C4-2B (cell line): ENCODE measurements around the gene ANKRD53.

ENCODE experiments used
- H3K27ac ChIP-seq: fragments of 450-650 bp; 2 replicates; pipeline ENCODE4 v1.5.1; 2017
- ZFX ChIP-seq: fragments of 450-650 bp; IDR thresholded peaks from 2 replicates; pipeline ENCODE4 v1.6.1; 2017
- TF ChIP-seq, protein P1 (sequence below): fragments of 450-650 bp; conservative IDR thresholded peaks from 2 replicates; pipeline ENCODE4 v1.5.1; 2017; ENCODE audit warnings: mild to moderate bottlenecking

ANKRD53 gene

DNA sequence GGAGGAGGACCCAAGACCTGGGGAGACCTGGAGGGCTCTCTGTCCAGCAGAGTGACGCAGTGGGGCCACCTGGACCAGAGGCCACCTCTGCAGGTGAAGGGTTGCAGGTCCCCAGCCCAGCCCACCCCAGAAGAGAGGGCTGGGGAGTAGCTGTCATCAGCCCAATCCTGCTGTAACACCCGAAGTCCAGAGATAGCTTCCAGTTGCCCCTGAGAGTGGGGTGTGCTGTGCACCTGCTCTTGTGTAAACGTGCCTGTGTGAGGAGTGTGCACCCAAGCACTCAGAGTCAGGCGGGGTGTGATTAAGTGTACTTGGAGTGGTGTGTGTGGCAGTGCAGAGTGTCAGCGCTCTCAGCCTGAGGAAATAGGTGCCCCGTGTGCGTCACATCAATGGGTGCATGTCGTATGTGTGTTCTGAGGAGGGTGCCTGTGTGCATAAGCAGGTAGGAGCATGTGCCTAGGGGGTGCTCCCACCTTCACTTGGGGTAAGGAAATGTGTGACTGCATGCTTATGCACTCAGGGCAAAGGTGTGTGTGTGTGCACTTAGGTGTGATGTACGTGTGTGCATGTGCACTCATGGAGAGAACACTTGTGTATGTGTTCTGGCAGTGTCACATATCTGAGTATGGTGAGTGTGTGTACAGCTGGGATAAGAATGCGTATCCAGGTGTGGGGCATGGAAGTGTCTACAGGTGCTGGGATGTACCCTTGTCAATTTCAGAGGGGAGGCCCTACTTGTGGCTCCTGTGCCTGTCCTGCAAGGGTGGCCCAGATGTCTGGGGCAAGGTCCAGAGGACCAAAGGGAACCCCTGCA is 42.1 kb upstream of the ANKRD53 start:
- TF ChIP-seq ZFX, result no peak
- TF ChIP-seq, protein P1, sequence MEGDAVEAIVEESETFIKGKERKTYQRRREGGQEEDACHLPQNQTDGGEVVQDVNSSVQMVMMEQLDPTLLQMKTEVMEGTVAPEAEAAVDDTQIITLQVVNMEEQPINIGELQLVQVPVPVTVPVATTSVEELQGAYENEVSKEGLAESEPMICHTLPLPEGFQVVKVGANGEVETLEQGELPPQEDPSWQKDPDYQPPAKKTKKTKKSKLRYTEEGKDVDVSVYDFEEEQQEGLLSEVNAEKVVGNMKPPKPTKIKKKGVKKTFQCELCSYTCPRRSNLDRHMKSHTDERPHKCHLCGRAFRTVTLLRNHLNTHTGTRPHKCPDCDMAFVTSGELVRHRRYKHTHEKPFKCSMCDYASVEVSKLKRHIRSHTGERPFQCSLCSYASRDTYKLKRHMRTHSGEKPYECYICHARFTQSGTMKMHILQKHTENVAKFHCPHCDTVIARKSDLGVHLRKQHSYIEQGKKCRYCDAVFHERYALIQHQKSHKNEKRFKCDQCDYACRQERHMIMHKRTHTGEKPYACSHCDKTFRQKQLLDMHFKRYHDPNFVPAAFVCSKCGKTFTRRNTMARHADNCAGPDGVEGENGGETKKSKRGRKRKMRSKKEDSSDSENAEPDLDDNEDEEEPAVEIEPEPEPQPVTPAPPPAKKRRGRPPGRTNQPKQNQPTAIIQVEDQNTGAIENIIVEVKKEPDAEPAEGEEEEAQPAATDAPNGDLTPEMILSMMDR, result no peak
- H3K27ac ChIP-seq, result no peak overlapping the region

DNA sequence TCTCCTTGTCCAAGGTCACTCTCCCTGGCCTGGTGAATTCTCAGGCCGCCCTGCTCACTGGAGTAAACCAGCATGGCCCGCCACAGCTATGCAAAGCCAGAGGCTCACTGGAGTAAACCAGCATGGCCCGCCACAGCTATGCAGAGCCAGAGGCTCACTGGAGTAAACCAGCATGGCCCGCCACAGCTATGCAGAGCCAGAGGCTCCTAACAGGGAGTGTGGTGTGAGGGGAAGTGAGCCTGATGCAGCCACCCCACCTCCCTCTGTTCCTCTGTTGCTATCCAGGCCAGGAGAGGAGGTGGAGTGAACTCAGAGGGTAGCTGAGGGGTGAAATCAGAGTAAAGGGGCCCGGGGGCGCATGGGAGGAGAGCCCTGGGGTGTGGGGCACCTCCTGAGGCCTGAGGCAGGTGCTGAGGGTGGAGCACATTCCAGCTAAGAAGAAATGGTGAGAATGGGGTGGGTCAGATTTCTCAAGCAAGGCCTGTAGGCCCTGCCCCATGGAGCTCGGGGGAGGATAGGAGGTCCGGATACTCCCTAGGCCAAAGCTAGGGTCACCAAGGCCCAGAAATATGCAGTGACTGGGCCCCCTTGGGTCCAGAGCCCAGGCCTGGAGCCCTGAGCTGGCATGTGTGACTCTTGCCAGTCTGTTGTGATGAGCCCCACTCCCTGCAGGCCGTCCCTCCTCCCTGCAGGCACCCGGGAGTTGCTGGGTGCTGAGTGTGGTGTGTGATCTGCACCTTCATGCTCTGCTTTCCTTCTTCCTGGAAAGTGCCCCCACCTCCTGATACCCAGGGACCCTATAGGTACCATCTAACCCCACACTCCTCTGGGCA is 41.2 kb upstream of the ANKRD53 start:
- TF ChIP-seq, protein P1, result no peak
- no peak for TF ChIP-seq ZFX
- no peak overlapping the region for H3K27ac ChIP-seq

DNA sequence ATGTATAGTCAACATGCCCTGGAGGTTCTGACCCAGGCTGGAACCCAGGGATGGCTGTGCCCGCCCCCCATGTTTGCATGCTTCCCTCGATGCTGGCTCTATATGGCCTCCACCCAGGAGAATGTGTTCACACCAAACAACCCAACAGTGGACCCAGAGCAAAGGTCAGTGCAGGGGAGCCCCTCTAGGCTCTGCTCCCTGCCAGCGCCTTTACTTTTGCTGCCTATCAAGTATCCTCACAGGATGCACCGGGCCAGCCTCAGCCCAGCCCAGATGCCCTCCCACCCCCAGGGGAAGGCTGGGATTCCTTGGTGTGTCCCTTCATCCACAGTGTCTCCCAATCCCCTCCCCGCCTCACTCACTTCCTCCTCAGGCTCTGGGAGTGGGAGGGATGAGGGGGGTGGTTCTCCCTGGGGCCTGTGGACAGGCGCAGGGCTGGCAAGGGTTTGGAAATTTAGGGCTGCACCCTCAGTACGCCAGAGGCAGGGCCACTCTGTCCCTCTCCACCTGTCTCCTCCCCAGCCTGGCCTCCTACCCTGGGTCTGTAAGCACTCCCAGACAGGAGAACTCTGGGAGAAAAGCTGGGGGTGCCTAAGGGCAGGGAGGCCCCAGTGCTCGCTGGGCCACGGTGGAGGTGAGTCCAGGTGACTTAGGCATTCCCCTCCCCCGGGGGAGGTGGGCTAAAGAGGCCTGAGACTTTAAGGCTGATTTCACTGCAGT is 40.4 kb upstream of the ANKRD53 start:
- TF ChIP-seq, protein P1, result no peak
- TF ChIP-seq ZFX, result no peak
- H3K27ac ChIP-seq, result no peak overlapping the region

DNA sequence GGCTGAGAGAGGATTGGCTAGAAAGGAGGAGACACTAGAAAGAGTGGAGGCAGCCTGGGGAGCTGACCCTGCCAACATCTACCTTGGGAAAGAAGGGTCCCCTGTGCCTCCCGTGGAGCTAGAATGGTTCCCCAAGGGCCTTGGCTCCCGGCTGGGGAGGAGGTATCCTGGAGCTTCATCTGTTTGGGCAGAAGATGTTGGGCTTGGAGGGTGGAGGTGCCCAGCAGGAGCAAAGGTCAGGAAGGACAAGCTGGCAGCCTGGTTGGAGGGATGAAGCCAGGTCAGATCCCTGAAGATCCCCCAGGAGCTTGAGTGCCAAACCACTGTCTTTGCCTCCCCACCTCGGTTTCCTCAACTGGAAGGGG is 39.9 kb upstream of the ANKRD53 start:
- H3K27ac ChIP-seq, result no peak overlapping the region
- no peak for TF ChIP-seq ZFX
- TF ChIP-seq, protein P1, result no peak

DNA sequence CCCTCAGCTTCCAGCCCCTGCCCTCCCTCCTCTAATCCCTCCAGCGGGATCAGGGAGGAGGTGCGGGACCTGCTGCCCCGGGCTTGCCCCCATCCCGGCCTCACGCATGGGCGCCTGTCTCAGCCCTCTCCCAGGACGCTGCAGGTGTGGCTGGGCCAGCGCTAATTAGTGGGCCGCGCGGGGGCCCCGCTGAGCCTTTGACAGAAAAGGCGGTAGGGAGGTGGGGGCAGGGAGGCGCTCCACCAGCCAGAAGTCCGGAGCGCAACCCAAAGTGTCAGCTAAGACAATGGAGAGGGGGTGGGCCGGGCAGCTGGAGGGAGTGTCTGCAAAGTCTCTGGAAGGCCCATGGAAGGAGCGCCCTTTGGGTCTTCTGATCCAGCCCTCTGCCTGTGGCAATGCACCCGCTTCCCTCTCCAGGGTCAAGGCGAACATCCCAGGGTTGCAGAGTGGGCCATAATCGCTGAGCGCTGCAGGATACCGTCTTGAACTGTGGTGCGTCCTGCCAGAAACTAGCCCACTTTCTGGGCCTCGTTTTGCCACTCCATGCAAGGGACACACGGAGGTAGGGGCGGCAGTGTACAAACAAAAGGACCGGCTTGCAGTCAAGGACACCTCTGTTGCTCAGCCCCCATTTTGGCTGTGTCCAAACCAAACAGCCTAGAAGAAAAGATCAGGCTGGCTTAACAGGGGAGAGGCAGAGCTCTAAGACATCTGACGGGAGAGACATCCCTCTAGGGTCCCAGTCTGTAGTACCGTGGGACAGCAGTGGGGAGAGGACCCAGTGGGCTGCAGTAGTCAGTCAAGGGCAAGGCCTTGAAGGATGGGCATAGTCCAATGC is 39.2 kb upstream of the ANKRD53 start:
- TF ChIP-seq, protein P1, result no peak
- TF ChIP-seq ZFX, result no peak
- no peak overlapping the region for H3K27ac ChIP-seq

DNA sequence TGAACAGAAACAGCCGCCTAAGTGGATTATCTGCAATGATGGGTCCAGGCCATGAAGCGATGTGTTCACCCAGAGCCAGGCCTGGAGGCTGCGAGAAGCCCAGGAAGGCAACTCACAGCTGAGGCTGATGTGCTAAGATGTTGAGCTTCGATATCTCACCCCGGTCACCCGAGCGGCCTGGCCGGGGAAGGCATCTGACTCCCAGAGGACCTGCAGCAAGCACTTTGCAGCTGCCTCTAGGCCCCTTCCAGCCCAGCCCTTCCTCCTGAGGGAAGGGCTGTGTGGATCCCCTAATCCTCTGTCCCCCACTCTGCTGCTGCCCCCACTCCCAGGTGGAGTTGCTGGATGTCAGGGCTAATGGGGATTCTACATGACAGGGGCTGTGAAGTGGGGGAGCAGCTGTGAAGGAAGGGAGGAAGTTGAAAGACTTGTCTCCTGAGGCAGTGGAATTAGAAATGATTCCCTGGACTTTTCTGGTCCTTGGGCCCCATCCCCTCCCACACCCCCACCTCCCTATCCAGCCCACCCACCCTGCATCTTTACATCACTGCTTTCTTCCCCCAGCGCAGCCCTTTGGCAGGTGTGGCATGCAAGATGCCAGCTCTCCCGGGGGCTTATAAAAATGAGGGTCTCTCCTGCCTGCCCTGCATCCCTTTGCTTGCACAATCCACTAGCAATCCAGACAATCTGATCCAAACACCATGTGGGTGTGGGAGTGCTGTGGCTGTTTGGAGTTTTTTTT is 38.4 kb upstream of the ANKRD53 start:
- no peak overlapping the region for H3K27ac ChIP-seq
- no peak for TF ChIP-seq ZFX
- TF ChIP-seq, protein P1, result no peak
